Heart left ventricle (tissue), 13 donors: ENCODE measurements around the gene NPAS2.

Experiments
- POLR2A ChIP-seq, 2 donors: fragments of 450-650 bp; IDR thresholded peaks; one replicate each; pipeline ENCODE4 v1.6.1; 2017; ENCODE audit warnings: antibody characterized with exemption in 2 of 2, mild to moderate bottlenecking in 2 of 2, moderate library complexity in 2 of 2
- TF ChIP-seq, protein P1 (sequence below), 12 donors: fragments of 200-600 bp; sonication (generic) in 4 of 12; IDR thresholded peaks; one replicate each; pipeline versions ENCODE4 v1.5.0 to v1.8.0; 2018 to 2022; ENCODE audit warnings: antibody characterized with exemption in 12 of 12, mild to moderate bottlenecking in 5 of 12
- donor health status: ischemic (EF 13 %, LVEDD 7.1; RV severe dilation, severe dysfunction).
- donor health status: DM: no; HTN: yes; CAD: no.
- donor health status: DM: no; HTN: no; CAD: no.
- donor health status: ischemic (EF 25% LVEDD 6.9; RV normal size, moderate dysfunction).
- donor health status: ischemic (EF 25% LVEDD 5.7; RV mildly dilated, moderate dysfunction).
- donor health status: ischemic (EF 35%, LVEDD 5.7; RV mildly dilated, moderate dysfunction).
- donor health status: nonischemic (EF 11% LVEDD 7.7; RV severe dilation, severe dysfunction).
- donor health status: DM: yes; HTN: yes; CAD: no.
- donor health status: PGD.
- donor health status: ischemic (EF 29% LVEDD 5.4; RV normal size, mild dysfunction).
- donor health status: nonischemic (EF 23%, LVEDD 6.1; RV moderate dilation, normal function).

DNA sequence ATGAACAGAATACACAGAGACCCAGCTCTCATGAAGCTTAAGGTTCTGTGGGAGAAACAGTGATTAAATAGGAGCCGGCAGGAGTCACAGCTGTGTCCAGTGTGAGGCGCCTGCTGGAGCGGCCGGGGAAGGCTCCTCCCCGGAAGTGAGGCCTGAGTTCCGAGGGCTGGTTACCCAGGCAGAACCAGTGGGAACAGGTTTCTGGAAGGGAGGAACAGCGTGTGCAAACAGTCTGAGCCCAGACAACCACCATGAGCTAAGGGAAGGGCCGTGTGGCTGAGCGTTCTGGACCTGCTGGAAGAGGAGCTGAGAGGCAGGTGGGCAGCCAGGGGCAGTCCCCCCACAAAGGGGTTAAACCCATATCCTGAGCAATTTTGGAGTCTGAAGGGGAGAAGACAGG, 26.0 kb upstream of the NPAS2 start:
- TF ChIP-seq, protein P1, sequence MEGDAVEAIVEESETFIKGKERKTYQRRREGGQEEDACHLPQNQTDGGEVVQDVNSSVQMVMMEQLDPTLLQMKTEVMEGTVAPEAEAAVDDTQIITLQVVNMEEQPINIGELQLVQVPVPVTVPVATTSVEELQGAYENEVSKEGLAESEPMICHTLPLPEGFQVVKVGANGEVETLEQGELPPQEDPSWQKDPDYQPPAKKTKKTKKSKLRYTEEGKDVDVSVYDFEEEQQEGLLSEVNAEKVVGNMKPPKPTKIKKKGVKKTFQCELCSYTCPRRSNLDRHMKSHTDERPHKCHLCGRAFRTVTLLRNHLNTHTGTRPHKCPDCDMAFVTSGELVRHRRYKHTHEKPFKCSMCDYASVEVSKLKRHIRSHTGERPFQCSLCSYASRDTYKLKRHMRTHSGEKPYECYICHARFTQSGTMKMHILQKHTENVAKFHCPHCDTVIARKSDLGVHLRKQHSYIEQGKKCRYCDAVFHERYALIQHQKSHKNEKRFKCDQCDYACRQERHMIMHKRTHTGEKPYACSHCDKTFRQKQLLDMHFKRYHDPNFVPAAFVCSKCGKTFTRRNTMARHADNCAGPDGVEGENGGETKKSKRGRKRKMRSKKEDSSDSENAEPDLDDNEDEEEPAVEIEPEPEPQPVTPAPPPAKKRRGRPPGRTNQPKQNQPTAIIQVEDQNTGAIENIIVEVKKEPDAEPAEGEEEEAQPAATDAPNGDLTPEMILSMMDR (IDR thresholded peaks at IDR 0.05), result no peak
- TF ChIP-seq POLR2A (IDR thresholded peaks at IDR 0.05), result no peak
